GM12878 (cell line): ENCODE data around the gene FBXL17.

Source experiments
- ASH2L ChIP-seq: fragments of 300-600, 200-600 bp; sonication (generic); IDR thresholded peaks from 2 replicates; pipeline ENCODE4 v1.6.1; 2017; ENCODE audit warnings: low read depth, mild to moderate bottlenecking, borderline replicate concordance
- ATF2 ChIP-seq: IDR thresholded peaks from 2 replicates; pipeline ENCODE4 v1.6.1; 2012; ENCODE audit warnings: low read length, inconsistent platforms
- ATF3 ChIP-seq: IDR thresholded peaks from 2 replicates; pipeline ENCODE4 v1.6.1; 2011; ENCODE audit warnings: low read depth, mild to moderate bottlenecking, low read length, moderate library complexity, borderline replicate concordance; ENCODE audit errors: extremely low read depth
- BACH1 ChIP-seq: fragments of 450-650 bp; IDR thresholded peaks from 2 replicates; pipeline ENCODE4 v1.6.1; 2017; ENCODE audit warnings: mild to moderate bottlenecking, borderline replicate concordance
- CHD4 ChIP-seq: fragments of 200-600 bp; sonication (generic); IDR thresholded peaks from 2 replicates; pipeline ENCODE4 v1.6.1; 2016; ENCODE audit warnings: mild to moderate bottlenecking
- CREM ChIP-seq: IDR thresholded peaks from 2 replicates; pipeline ENCODE4 v1.6.1; 2014; ENCODE audit warnings: antibody characterized with exemption, low read depth
- CTCF ChIP-seq, 3 experiments: IDR thresholded peaks in 2 of 3; conservative IDR thresholded peaks in 1 of 3; 2 replicates each; pipeline ENCODE4 v1.5.1; 2011; ENCODE audit warnings: low read depth in 3 of 3, low read length in 3 of 3, mild to moderate bottlenecking in 3 of 3, control low read depth in 2 of 3, moderate library complexity in 2 of 3, inconsistent platforms in 1 of 3, mixed read lengths in 1 of 3; ENCODE audit not compliant: control insufficient read depth in 2 of 3, insufficient read depth in 1 of 3; ENCODE audit errors: extremely low read depth in 1 of 3
- MEF2A ChIP-seq: IDR thresholded peaks from 2 replicates; pipeline ENCODE4 v1.6.1; 2011; ENCODE audit warnings: low read depth, mild to moderate bottlenecking, low read length, moderate library complexity; ENCODE audit not compliant: insufficient read depth
- MXI1 ChIP-seq: fragments of 150-350 bp; IDR thresholded peaks from 2 replicates; pipeline ENCODE4 v1.6.1; 2011; ENCODE audit warnings: low read depth, mild to moderate bottlenecking, inconsistent platforms, low read length, improper control_type of control experiment
- NRF1 ChIP-seq: conservative IDR thresholded peaks from 2 replicates; pipeline ENCODE4 v1.6.1; 2011; ENCODE audit warnings: mild to moderate bottlenecking, low read depth, low read length, improper control_type of control experiment
- POLR2A ChIP-seq: IDR thresholded peaks from 2 replicates; pipeline ENCODE4 v1.6.1; 2011; ENCODE audit warnings: low read depth, mild to moderate bottlenecking, low read length
- SKIL ChIP-seq: fragments of 450-650 bp; IDR thresholded peaks from 2 replicates; pipeline ENCODE4 v1.6.1; 2017; ENCODE audit warnings: mild to moderate bottlenecking, low read depth, inconsistent platforms; ENCODE audit not compliant: poor library complexity, severe bottlenecking

- TF ChIP-seq CTCF (IDR thresholded peaks at IDR 0.05 in 2 of 3, conservative IDR thresholded peaks at IDR 0.05 in 1 of 3; ENCODE audit: control insufficient read depth in 2 of 3, extremely low read depth in 1 of 3, insufficient read depth in 1 of 3, low read depth in 3 of 3, low read length in 3 of 3) (no peak), CREM (no peak), MXI1 (no peak), BACH1 (no peak), MEF2A (no peak), SKIL (no peak), NRF1 (no peak), POLR2A (no peak), ATF2 (no peak), ATF3 (no peak), CHD4 (no peak), ASH2L (no peak)
These were observed 297.8 kb downstream of the FBXL17 start for GRCh38 chr5:108084105-108084504.
